Muscle layer of colon (tissue), 2 donors: ENCODE results near the gene MAGEB4.

Experiments used
- H3K27ac ChIP-seq: one replicate; pipeline ENCODE4 v1.7.0; 2013; ENCODE audit warnings: low read depth, mild to moderate bottlenecking, low read length, moderate library complexity
- H3K27me3 ChIP-seq, 2 donors: one replicate each; pipeline ENCODE4 v1.7.0; 2013; ENCODE audit warnings: low read length in 2 of 2, mild to moderate bottlenecking in 2 of 2; ENCODE audit not compliant: insufficient read depth in 2 of 2, control insufficient read depth in 1 of 2
- H3K36me3 ChIP-seq: one replicate; pipeline ENCODE4 v1.7.0; 2013; ENCODE audit warnings: mild to moderate bottlenecking, low read length; ENCODE audit not compliant: insufficient read depth
- H3K4me1 ChIP-seq: one replicate; pipeline ENCODE4 v1.7.0; 2013; ENCODE audit warnings: mild to moderate bottlenecking, low read length; ENCODE audit not compliant: insufficient read depth
- H3K4me3 ChIP-seq, 2 donors: one replicate each; pipeline ENCODE4 v1.7.0; 2013; ENCODE audit warnings: low read length in 2 of 2, low read depth in 1 of 2, mild to moderate bottlenecking in 1 of 2, moderate library complexity in 1 of 2
- H3K9ac ChIP-seq: one replicate; pipeline ENCODE4 v1.7.0; 2013; ENCODE audit warnings: low read length
- H3K9me3 ChIP-seq: one replicate; pipeline ENCODE4 v1.7.0; 2013; ENCODE audit warnings: mild to moderate bottlenecking, low read length
- donor health status: abdominal sarcoma.
- donor health status: Adenocarcinoma of cecum.

The MAGEB4 gene

DNA sequence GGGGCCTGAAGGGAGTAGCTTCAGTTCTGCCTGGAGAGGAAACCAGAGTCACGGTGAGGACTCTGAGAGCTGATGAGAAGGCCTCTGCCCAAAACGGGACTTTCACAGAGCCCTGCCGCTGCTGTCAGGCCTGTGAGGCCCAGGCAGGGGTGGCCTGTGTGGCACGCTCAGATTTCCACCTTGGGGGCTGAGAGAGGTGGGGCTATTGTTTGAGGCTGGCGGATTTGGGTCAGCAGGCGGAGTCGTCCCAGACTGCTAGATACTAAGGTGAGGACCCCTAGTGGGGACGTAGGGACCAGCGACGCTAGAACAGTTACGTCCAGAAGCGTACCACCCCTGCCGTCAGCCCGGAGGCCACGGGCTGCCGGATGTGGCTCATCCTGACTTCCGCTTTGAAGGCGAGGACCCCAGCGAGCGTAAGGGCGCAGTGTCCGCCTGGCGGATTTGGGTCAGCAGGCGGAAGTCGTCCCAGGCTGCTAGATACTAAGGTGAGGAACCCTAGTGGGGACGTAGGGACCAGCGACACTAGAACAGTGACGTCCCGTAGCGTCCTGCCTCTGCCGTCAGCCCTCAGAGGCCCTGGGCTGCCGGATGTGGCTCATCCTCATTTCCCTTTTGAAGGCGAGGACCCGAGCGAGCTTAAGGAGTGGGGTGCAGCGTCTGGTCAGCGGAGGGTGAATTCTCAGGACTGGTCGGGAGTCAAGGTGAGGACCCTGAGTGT lies 5.1 kb downstream of the MAGEB4 start, which contains the start of gene MAGEB1:
Gene MAGEB1, plus strand, starts transcription at position 378 of the 721 bp plus-strand sequence. CDS start 3,348 bp downstream, outside the sequence.
- no peak within 1 kb of the TSS for H3K27ac ChIP-seq
- no peaks in the 10 kb centered on the region for H3K4me1 ChIP-seq
- H3K36me3 ChIP-seq, result no peaks in the 10 kb centered on the region
- H3K9ac ChIP-seq, result no peak within 1 kb of the TSS
- H3K4me3 ChIP-seq, result no peak within 1 kb of the TSS
- no peaks in the 10 kb centered on the region for H3K9me3 ChIP-seq
- H3K27me3 ChIP-seq, result no peaks in the 10 kb centered on the region

DNA sequence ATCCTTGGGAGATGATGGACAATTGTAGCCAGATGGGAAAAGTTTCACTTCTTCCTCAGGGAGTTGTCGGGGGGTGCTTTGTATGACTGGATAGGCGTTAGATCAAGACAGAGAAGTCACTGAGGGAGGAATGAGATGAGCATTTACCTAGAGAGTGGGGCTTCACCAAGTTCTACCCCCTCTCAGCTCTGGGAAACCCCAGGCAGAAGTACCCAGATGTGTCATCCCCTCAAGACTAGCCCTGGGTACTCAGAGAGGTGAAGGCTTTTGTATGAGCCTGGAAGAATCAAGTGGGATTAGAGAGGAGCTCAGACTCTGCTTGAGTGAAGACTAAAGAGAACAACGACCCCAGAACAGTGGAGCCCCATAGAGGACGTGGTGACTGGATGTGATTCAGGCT lies 7.1 kb downstream of the MAGEB4 start:
- H3K4me3 ChIP-seq, result no peak overlapping the region
- H3K27me3 ChIP-seq, result no peaks in the 10 kb centered on the region
- no peaks in the 10 kb centered on the region for H3K4me1 ChIP-seq
- H3K36me3 ChIP-seq, result no peaks in the 10 kb centered on the region
- no peak overlapping the region for H3K9ac ChIP-seq
- H3K27ac ChIP-seq, result no peak overlapping the region
- no peaks in the 10 kb centered on the region for H3K9me3 ChIP-seq

DNA sequence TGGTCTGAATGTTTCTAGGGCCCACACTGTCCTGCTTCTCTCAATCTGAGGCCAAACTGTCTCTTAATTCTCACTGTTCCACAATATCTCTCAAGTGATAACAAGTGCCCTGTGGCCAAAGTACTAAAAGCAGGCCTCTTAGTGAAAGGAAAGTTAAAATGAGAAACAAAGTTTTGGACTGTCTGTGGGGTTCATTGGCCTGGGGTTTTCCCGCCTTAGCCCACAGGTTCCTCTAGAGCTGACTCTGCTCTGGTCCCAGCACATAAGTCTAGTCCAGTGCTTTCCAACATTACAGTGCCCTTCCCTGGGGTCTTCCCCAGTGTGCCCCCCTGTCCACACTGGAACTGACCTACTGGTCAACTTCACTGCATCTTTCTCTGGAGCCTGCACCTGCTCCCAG lies 11.5 kb downstream of the MAGEB4 start:
- no peak overlapping the region for H3K4me3 ChIP-seq
- no peaks in the 10 kb centered on the region for H3K36me3 ChIP-seq
- no peaks in the 10 kb centered on the region for H3K27me3 ChIP-seq
- no peak overlapping the region for H3K27ac ChIP-seq
- H3K9me3 ChIP-seq, result no peaks in the 10 kb centered on the region
- no peaks in the 10 kb centered on the region for H3K4me1 ChIP-seq
- no peak overlapping the region for H3K9ac ChIP-seq

DNA sequence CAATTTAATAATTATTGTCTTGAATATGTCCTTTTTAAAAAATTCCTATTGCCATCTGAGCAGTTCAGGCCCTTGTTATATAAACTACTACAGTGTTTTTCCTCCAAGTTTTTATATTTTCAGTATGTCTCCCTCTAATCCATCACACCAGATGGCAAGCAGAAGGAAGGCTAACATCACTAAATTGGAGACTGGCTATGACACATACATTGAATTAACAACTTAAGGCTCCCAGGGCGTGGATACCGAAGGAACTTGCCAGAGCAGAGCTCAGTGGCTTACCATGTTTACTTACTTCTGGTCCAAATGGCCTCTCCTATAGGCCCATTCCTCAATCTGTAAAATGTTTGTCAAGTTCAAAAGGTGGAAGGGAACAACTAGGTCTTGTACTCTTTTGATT lies 18.1 kb downstream of the MAGEB4 start:
- no peaks in the 10 kb centered on the region for H3K27me3 ChIP-seq
- no peaks in the 10 kb centered on the region for H3K4me1 ChIP-seq
- H3K9me3 ChIP-seq, result no peaks in the 10 kb centered on the region
- no peak overlapping the region for H3K4me3 ChIP-seq
- H3K27ac ChIP-seq, result no peak overlapping the region
- no peaks in the 10 kb centered on the region for H3K36me3 ChIP-seq
- H3K9ac ChIP-seq, result no peak overlapping the region

DNA sequence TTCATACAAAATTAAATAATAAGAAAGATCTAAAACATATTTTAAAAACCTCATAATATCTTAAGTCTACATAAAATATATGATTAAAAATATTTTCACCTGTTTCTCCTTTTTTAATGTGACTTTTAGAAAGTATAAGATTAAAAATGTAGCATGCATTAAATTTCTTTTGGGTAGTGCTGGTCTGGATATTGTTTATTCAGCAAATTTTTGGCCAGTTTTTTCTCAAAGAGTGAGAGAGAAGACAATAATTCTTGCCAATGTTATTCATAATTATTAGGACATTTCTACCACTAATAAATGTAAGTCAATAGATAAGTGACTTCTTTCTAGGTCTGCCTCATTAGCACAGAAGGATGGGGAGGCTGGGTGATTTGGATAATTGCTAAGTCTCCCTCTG lies 19.2 kb downstream of the MAGEB4 start:
- H3K36me3 ChIP-seq, result no peaks in the 10 kb centered on the region
- no peaks in the 10 kb centered on the region for H3K9me3 ChIP-seq
- H3K4me1 ChIP-seq, result no peaks in the 10 kb centered on the region
- H3K9ac ChIP-seq, result no peak overlapping the region
- no peaks in the 10 kb centered on the region for H3K27me3 ChIP-seq
- H3K27ac ChIP-seq, result no peak overlapping the region
- H3K4me3 ChIP-seq, result no peak overlapping the region

DNA sequence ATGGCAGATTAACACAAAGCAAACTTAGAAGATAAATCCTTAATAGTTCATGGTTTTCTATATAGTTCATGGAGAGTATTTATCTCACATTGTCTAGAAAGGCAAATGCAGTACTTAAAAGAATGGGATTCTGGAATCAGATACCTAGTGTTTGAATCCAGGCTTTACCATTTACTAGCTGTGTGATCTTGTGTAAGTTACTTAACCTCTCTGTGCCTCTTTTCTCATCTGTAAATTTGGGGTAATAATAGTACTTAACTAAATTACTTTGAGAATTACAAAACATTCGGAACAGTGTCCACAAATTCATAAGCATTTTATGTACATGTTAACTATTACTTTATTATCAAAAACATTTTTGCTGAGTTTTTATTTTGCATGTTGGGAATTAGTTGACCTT lies 21.0 kb downstream of the MAGEB4 start:
- Histone ChIP-seq H3K4me3 (no peak overlapping the region), H3K9ac (no peak overlapping the region), H3K36me3 (no peaks in the 10 kb centered on the region), H3K4me1 (no peaks in the 10 kb centered on the region), H3K9me3 (no peaks in the 10 kb centered on the region), H3K27ac (no peak overlapping the region), H3K27me3 (no peaks in the 10 kb centered on the region)

DNA sequence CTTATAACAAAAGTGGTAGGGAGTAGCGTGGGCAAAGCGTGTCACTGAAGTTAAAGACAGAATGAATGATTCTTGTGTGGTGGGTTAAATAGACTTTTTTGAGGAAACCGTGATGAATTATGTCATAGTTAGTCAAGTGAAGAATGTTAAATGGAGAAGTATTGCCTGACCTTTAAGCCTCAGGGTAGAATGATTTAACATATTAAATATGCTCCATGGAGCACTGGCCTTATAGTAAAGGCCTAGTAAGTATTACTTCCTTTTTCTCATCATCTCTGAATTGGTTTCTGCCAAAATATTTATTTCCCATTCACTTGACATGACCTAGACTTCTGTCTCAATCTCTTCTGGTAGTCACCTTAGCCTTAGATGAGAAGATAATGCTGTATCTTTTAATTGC lies 28.8 kb downstream of the MAGEB4 start:
- Histone ChIP-seq H3K36me3 (no peaks in the 10 kb centered on the region), H3K27ac (no peak overlapping the region), H3K4me1 (no peaks in the 10 kb centered on the region), H3K9ac (no peak overlapping the region), H3K9me3 (no peaks in the 10 kb centered on the region), H3K27me3 (no peaks in the 10 kb centered on the region), H3K4me3 (no peak overlapping the region)

DNA sequence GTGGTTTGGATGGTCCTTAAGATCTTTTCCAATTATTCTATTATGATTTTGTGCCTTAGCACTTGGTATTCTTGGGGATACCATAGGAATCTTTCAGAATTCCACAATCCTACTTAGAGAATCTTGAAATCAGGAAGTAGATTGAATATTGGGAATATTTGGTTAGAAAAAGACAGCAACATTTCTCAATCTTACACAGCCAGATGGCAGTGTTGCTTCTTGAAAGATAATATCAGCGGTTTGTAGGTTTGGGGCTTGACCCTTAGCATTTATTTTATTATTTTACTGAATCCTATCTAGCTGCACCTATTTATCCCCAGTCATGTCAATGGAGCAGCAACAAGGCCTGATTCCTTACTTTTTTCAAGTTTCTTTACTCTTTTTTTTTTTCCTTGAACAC lies 33.7 kb downstream of the MAGEB4 start:
- Histone ChIP-seq H3K4me3 (no peak overlapping the region), H3K27me3 (no peaks in the 10 kb centered on the region), H3K4me1 (no peaks in the 10 kb centered on the region), H3K27ac (no peak overlapping the region), H3K36me3 (no peaks in the 10 kb centered on the region), H3K9ac (no peak overlapping the region), H3K9me3 (no peaks in the 10 kb centered on the region)

DNA sequence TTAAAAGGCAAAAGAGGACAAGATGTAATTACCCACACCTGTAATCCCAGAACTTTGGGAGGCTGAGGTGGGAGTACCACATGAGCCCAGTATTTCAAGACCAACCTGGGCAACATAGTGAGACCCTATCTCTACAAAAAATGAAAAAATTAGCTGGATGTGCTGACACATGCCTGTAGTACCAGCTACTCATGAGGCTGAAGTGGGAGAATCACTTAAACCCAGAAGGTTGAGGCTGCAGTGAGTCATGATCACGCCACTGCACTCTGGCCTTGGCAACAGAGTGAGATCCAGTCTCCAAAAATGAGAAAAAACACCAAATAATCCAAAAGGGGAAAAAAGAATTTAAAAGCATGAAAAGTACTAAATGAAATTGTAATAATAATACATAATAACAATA lies 36.6 kb downstream of the MAGEB4 start:
- H3K9me3 ChIP-seq, result no peaks in the 10 kb centered on the region
- no peak overlapping the region for H3K4me3 ChIP-seq
- no peaks in the 10 kb centered on the region for H3K27me3 ChIP-seq
- H3K9ac ChIP-seq, result no peak overlapping the region
- H3K27ac ChIP-seq, result no peak overlapping the region
- no peaks in the 10 kb centered on the region for H3K36me3 ChIP-seq
- H3K4me1 ChIP-seq, result no peaks in the 10 kb centered on the region

DNA sequence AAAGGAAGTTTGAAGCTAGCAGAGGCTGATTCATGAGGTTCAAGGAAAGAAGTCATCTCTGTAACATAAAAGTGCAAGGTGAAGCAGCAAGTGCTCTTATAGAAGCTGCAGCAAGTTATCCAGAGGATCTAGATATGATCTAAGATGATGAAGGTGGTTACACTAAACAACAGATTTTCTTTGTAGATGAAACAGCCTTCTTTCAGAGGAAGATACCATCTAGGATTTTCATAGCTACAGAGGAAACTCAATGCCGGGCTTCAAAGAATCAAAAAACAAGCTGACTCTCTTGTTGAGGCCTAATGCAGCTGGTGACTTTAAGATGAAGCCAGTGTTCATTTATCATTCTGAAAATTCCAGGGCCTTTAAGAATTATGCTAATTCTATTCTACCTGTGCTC lies 38.6 kb downstream of the MAGEB4 start:
- no peaks in the 10 kb centered on the region for H3K36me3 ChIP-seq
- H3K27ac ChIP-seq, result no peak overlapping the region
- no peaks in the 10 kb centered on the region for H3K4me1 ChIP-seq
- H3K27me3 ChIP-seq, result no peaks in the 10 kb centered on the region
- H3K4me3 ChIP-seq, result no peak overlapping the region
- H3K9me3 ChIP-seq, result no peaks in the 10 kb centered on the region
- H3K9ac ChIP-seq, result no peak overlapping the region

DNA sequence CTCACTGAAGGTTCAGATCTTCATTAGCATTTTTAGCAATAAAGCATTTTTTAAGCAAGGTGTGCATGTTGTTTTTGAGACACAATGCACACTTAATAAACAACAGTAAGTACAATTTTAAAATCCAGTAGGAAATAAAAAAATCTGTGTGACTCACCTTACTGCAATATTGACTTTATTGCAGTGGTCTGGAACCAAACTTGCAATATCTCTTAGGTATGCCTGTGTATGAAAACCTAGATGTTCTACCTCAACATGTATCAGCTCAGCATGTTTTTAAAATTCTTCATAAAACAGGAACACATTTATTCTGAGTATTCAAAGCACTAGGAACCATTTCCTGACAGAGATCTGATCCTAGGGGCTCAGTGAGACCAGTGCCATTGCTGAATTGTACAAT lies 40.7 kb downstream of the MAGEB4 start:
- Histone ChIP-seq H3K9me3 (no peaks in the 10 kb centered on the region), H3K36me3 (no peaks in the 10 kb centered on the region), H3K4me1 (no peaks in the 10 kb centered on the region), H3K4me3 (no peak overlapping the region), H3K27ac (no peak overlapping the region), H3K9ac (no peak overlapping the region), H3K27me3 (no peaks in the 10 kb centered on the region)

DNA sequence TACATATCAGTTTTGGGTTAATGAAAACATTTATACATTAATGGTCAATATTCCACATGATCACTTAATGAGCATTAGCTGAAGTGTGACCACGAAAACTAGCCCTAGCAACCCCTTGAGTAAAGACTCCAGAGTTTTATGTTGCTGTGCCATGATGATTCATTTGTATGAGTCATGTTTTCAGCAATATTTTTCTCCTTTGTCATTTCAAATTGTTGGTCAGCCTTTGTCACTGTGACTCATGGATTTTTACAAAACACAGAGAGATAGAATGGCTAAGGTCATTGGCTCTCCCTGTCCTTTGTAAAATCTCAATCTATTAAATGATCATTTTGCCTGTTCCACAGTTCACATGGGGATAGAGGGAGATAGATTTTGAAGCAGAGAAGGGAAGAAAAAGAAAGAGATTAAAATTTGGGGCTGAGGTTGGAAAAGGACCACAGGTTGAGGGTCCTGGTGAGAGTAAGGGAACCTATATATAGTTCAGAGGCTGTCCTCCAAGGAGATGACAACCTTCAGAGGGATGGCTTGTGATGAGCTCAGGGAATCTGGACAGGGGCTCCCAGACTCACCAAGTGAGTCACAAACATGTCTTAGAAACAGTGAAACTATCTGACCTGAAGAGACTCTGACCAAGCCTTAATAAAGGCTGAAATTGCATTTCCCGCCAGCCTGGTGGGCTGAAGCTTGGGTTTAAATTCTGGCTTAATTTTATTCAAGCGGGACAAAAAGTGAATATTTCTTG lies 41.8 kb downstream of the MAGEB4 start:
- H3K9ac ChIP-seq, result no peak overlapping the region
- no peaks in the 10 kb centered on the region for H3K4me1 ChIP-seq
- H3K36me3 ChIP-seq, result no peaks in the 10 kb centered on the region
- H3K27me3 ChIP-seq, result no peaks in the 10 kb centered on the region
- no peaks in the 10 kb centered on the region for H3K9me3 ChIP-seq
- no peak overlapping the region for H3K4me3 ChIP-seq
- H3K27ac ChIP-seq, result no peak overlapping the region
